ENCODE results near the gene MYBPC3.
A peak's percentile ranks its signal among the peaks of the same experiment; 100 is the strongest.

The MYBPC3 gene

GRCh38 chr11:47354913-47355282 lies 2.4 kb upstream of the MYBPC3 start:
- DNase-seq (ENCODE audit: insufficient read length, low spot score), result no peak
- no peak for TF ChIP-seq POU2F2 (IDR thresholded peaks at IDR 0.05; ENCODE audit: low read depth, low read length)
- no peak for TF ChIP-seq POLR2A (IDR thresholded peaks at IDR 0.05; ENCODE audit: low read depth, low read length)
- no peak for TF ChIP-seq PAX5 (IDR thresholded peaks at IDR 0.05; ENCODE audit: insufficient read depth, low read length, severe bottlenecking)

GRCh38 chr11:47353978-47354774 lies 1.7 kb upstream of the MYBPC3 start:
- FAIRE-seq (no peak), DNase-seq (ENCODE audit: insufficient read length, low spot score) (no peak)
- TF ChIP-seq POLR2AphosphoS5 (IDR thresholded peaks at IDR 0.05; ENCODE audit: low read depth, low read length) (no peak), POLR2A (IDR thresholded peaks at IDR 0.05; ENCODE audit: low read depth, low read length) (no peak), SPI1 (IDR thresholded peaks at IDR 0.05; ENCODE audit: low read depth, low read length) (no peak), TAF1 (IDR thresholded peaks at IDR 0.05; ENCODE audit: low read depth, low read length) (no peak), PAX5 (IDR thresholded peaks at IDR 0.05; ENCODE audit: insufficient read depth, low read length, severe bottlenecking) (no peak), POU2F2 (IDR thresholded peaks at IDR 0.05; ENCODE audit: low read depth, low read length) (no peak)

More at GRCh38 chr11:47354913-47355282, 2.4 kb upstream of the MYBPC3 start:
- FAIRE-seq, result no peak

GRCh38 chr11:47351156-47352126 lies 1.1 kb downstream of the MYBPC3 start:
- no peak for FAIRE-seq
- TF ChIP-seq PAX5 (IDR thresholded peaks at IDR 0.05; ENCODE audit: insufficient read depth, low read length, severe bottlenecking) (no peak), POU2F2 (IDR thresholded peaks at IDR 0.05; ENCODE audit: low read depth, low read length) (no peak), TAF1 (IDR thresholded peaks at IDR 0.05; ENCODE audit: low read depth, low read length) (no peak), POLR2A (IDR thresholded peaks at IDR 0.05; ENCODE audit: low read depth, low read length) (no peak), SPI1 (IDR thresholded peaks at IDR 0.05; ENCODE audit: low read depth, low read length) (no peak), POLR2AphosphoS5 (IDR thresholded peaks at IDR 0.05; ENCODE audit: low read depth, low read length) (no peak)

DNA sequence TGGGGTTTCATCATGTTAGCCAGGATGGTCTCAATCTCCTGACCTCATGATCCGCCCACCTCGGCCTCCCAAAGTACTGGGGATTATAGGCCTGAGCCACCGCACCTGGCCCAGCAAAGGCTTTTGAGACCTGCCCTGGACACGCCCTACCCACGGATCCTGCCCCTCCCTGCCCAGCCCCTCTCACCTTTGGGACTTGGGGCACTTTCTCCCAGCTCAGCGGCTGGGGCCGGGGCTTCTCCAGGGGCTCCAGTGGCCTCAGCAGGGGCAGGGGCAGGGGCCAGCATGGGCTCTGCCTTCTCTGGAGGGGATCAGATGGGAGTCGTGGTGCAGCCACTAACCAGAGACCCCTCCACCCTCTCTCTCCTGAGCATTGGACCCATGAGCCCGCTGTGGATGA lies 2.2 kb downstream of the MYBPC3 start:
- no peak for TF ChIP-seq POU2F2 (IDR thresholded peaks at IDR 0.05; ENCODE audit: low read depth, low read length)
- no peak for TF ChIP-seq POLR2A (IDR thresholded peaks at IDR 0.05; ENCODE audit: low read depth, low read length)
- no peak for TF ChIP-seq POLR2AphosphoS5 (IDR thresholded peaks at IDR 0.05; ENCODE audit: low read depth, low read length)
- TF ChIP-seq TAF1 (IDR thresholded peaks at IDR 0.05; ENCODE audit: low read depth, low read length), result no peak
- no peak for TF ChIP-seq SPI1 (IDR thresholded peaks at IDR 0.05; ENCODE audit: low read depth, low read length)
- no peak for TF ChIP-seq PAX5 (IDR thresholded peaks at IDR 0.05; ENCODE audit: insufficient read depth, low read length, severe bottlenecking)
- DNase-seq (ENCODE audit: insufficient read length, low spot score) (no peak), FAIRE-seq (no peak)

More at GRCh38 chr11:47351156-47352126, 1.1 kb downstream of the MYBPC3 start:
- DNase-seq (ENCODE audit: insufficient read length, low spot score), result no peak

DNA sequence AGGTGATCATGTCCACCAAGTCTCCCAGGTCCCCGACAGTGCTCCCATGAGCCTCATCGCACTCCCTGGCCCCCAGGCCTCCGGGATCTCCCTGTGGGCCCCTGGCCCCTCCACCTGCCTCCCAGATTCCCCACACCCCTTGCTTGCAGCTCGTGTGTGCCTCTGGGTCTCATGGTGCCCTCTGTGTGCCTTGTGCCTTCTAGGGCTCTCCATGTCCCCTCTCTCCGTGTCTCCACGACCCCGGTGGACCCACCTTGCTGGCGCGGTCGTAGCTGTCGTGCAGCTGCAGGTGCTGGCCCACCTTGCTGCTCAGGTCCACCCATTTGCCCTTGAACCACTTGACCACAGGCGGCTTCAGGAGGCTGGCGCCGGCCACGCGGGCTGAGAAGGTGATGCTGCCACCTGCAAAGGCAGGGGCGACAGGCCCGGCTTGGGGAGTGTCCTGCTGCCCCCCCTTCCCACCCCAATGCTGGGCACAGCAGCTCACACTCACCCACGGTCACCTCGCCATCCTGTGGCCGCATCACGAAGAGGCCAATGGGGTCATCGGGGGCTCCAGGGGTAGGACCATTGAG lies 2.9 kb downstream of the MYBPC3 start:
- TF ChIP-seq TAF1 (IDR thresholded peaks at IDR 0.05; ENCODE audit: low read depth, low read length) (no peak), POLR2A (IDR thresholded peaks at IDR 0.05; ENCODE audit: low read depth, low read length) (no peak), PAX5 (IDR thresholded peaks at IDR 0.05; ENCODE audit: insufficient read depth, low read length, severe bottlenecking) (no peak), POLR2AphosphoS5 (IDR thresholded peaks at IDR 0.05; ENCODE audit: low read depth, low read length) (no peak), SPI1 (IDR thresholded peaks at IDR 0.05; ENCODE audit: low read depth, low read length) (no peak)
- DNase-seq (ENCODE audit: insufficient read length, low spot score) (no peak), FAIRE-seq (no peak)

DNA sequence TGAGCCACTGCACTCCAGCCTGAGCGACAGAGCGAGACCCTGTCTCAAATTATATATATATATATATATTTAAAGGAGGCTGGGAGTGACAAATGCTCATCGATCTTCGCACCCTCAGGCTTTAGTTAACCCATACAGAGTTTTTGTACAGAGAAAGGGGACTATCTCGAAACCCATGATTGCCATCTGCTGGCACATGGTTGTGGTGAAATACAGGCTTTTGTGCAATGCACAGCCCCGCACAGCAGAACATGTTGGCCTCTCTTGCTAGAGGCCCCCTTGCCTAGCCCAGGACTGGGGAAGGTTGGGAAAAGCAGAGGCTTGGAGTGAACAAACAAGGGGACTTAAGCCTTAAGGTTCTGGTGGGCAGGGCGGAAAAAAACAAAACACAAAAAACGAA lies 3.6 kb downstream of the MYBPC3 start:
- FAIRE-seq, result peak; percentile 28
- peak; percentile 53 for DNase-seq (ENCODE audit: insufficient read length, low spot score)
- TF ChIP-seq TAF1 (IDR thresholded peaks at IDR 0.05; ENCODE audit: low read depth, low read length), result no peak
- TF ChIP-seq SPI1 (IDR thresholded peaks at IDR 0.05; ENCODE audit: low read depth, low read length), result no peak
- TF ChIP-seq POLR2A (IDR thresholded peaks at IDR 0.05; ENCODE audit: low read depth, low read length), result no peak
- TF ChIP-seq POLR2AphosphoS5 (IDR thresholded peaks at IDR 0.05; ENCODE audit: low read depth, low read length), result no peak
- TF ChIP-seq PAX5 (IDR thresholded peaks at IDR 0.05; ENCODE audit: insufficient read depth, low read length, severe bottlenecking), result no peak
- no peak for TF ChIP-seq POU2F2 (IDR thresholded peaks at IDR 0.05; ENCODE audit: low read depth, low read length)

- DNase-seq (ENCODE audit: insufficient read length, low spot score) (no peak), FAIRE-seq (no peak)
- no peak for TF ChIP-seq POU2F2 (IDR thresholded peaks at IDR 0.05; ENCODE audit: low read depth, low read length)
Measured at GRCh38 chr11:47348131-47348802, 4.2 kb downstream of the MYBPC3 start.

DNA sequence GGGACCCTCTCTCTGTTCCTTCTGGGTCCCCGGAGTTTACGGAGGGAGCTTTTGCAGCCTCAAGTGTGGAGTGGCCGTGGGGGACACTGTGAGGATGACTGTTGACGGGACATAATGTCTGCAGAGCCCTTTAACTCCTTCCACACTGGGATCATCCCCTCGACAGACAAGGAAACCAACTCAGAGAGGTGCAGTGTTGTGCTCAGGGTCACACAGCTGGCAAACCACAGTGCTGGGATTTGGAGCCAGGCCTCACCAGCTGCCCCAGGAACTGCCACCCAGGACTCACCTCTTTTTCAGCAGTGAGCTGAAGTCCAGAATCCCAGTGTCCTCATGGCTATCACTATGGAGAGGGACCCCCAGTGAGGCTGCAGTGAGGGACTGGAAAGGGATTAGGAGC lies 5.4 kb downstream of the MYBPC3 start:
- TF ChIP-seq SPI1 (IDR thresholded peaks at IDR 0.05; ENCODE audit: low read depth, low read length) (no peak), TAF1 (IDR thresholded peaks at IDR 0.05; ENCODE audit: low read depth, low read length) (no peak), POU2F2 (IDR thresholded peaks at IDR 0.05; ENCODE audit: low read depth, low read length) (no peak), PAX5 (IDR thresholded peaks at IDR 0.05; ENCODE audit: insufficient read depth, low read length, severe bottlenecking) (no peak)
- DNase-seq (ENCODE audit: insufficient read length, low spot score) (no peak), FAIRE-seq (no peak)
